Measurements from ENCODE around the gene THBD. TPM values are rescaled to one million over a fixed set of nuclear protein-coding genes. Genes with fewer than 3 reads are reported as not detected.

Gene THBD
- total RNA-seq, 1 experiment from 2014 or later = 0.28 TPM

- Histone ChIP-seq H3K4me2 (ENCODE audit: insufficient read depth, insufficient read length, low read length) (no peak overlapping the region), H3K18ac (ENCODE audit: insufficient read length, low read depth, low read length) (no peak overlapping the region), H4K20me1 (ENCODE audit: control insufficient read depth, insufficient read depth, insufficient read length) (no peaks in the 10 kb centered on the region), H3K9me3 (ENCODE audit: control insufficient read depth, low read depth, low read length) (no peaks in the 10 kb centered on the region), H2BK12ac (ENCODE audit: insufficient read length, low read depth, low read length) (no peak overlapping the region), H3K27ac (ENCODE audit: insufficient read length, low read depth, low read length) (no peak overlapping the region), H2BK20ac (ENCODE audit: low read depth, low read length, poor library complexity, severe bottlenecking) (no peak overlapping the region), H2BK5ac (ENCODE audit: insufficient read length, low read length) (no peak overlapping the region), H3K27me3 (ENCODE audit: insufficient read depth, low read length) (peaks cover 15% of the 10 kb centered on the region; the same call in 1 of the 2 replicates), H2AFZ (ENCODE audit: low read length) (no peak overlapping the region), H2BK120ac (ENCODE audit: low read depth, low read length, poor library complexity, severe bottlenecking) (no peak overlapping the region), H3K4me1 (ENCODE audit: insufficient read depth, low read length) (no peaks in the 10 kb centered on the region), H2AK5ac (ENCODE audit: insufficient read length, low read length) (no peak overlapping the region), H4K5ac (ENCODE audit: insufficient read length, low read depth, low read length) (no peak overlapping the region), H3K9ac (ENCODE audit: extremely low read depth, insufficient read length, low read length) (no peak overlapping the region), H3K4ac (ENCODE audit: low read depth, low read length) (no peak overlapping the region), H2BK15ac (ENCODE audit: low read depth, low read length) (no peak overlapping the region), H3K14ac (ENCODE audit: insufficient read depth, low read length) (no peak overlapping the region), H3T11ph (ENCODE audit: low read length) (no peak overlapping the region), H3K23ac (ENCODE audit: insufficient read length, low read depth, low read length) (no peak overlapping the region), H4K91ac (ENCODE audit: insufficient read length, low read depth, low read length) (no peak overlapping the region), H3K23me2 (ENCODE audit: insufficient read length, low read depth, low read length, poor library complexity, severe bottlenecking) (no peaks in the 10 kb centered on the region), H3K56ac (ENCODE audit: insufficient read length, low read depth, low read length) (no peak overlapping the region), H3K79me1 (ENCODE audit: insufficient read depth, low read depth, low read length, poor library complexity, severe bottlenecking) (no peaks in the 10 kb centered on the region), H3K79me2 (ENCODE audit: insufficient read depth, low read length) (no peaks in the 10 kb centered on the region), H4K8ac (replicated peaks; ENCODE audit: insufficient read length, low read depth, low read length) (no peak overlapping the region)
- no peak for TF ChIP-seq CTCF (conservative IDR thresholded peaks at IDR 0.05)
- H3K36me3 Mint-ChIP-seq (ENCODE audit: insufficient read depth in 1 of 3, low read depth in 3 of 3) = no peaks in the 10 kb centered on the region
- H3K4me1 Mint-ChIP-seq = 0 out of 4 replicates have a peak, but pooled peaks cover 2 to 3% of the 10 kb centered on the region in 2 experiments
- no peak overlapping the region for H3K27ac Mint-ChIP-seq
- H3K4me3 Mint-ChIP-seq = no peak overlapping the region
- no CpG with 5 or more reads among the region's 6 CpGs for WGBS (ENCODE audit: extremely low coverage, insufficient read length, low lambda C conversion rate)
- peaks cover 61% of the 10 kb centered on the region for H3K27me3 Mint-ChIP-seq (ENCODE audit: low read depth)
- no peak for DNase-seq
- H3K9me3 Mint-ChIP-seq = no peaks in the 10 kb centered on the region
Observed at GRCh38 chr20:23031346-23031745, 18.1 kb downstream of the THBD start.
